Body of pancreas (tissue), 4 donors: ENCODE measurements around the gene NPS. TPM values are rescaled to one million over a fixed set of nuclear protein-coding genes. Genes with fewer than 3 reads are reported as not detected.

ENCODE experiments used
- ATAC-seq: fragments of 150-250 bp; one replicate; pipeline ENCODE4 v1.9.1; 2016
- DNase-seq, 4 donors: peaks; one replicate each; pipeline ENCODE4 v3.0.0-alpha.2; 2019
- H3K27ac ChIP-seq, 4 donors: fragments of 200-600 bp; sonication (generic); 1 replicate in 3 of 4; 2 replicates in 1 of 4; pipeline versions ENCODE4 v1.5.1 to v1.6.1; 2016 to 2019; ENCODE audit warnings: mild to moderate bottlenecking in 1 of 4, mixed read lengths in 1 of 4, moderate library complexity in 1 of 4
- H3K27me3 ChIP-seq, 2 donors: fragments of 200-600 bp; sonication (generic); one replicate each; pipeline ENCODE4 v1.6.0; 2016; ENCODE audit warnings: mild to moderate bottlenecking in 1 of 2
- H3K36me3 ChIP-seq, 2 donors: fragments of 200-600 bp; sonication (generic); replicated peaks in 1 of 2; 2 replicates each; pipeline ENCODE4 v1.5.1; 2016; ENCODE audit warnings: low read depth in 2 of 2; ENCODE audit not compliant: insufficient read depth in 1 of 2
- H3K4me1 ChIP-seq: fragments of 200-600 bp; sonication (generic); one replicate; pipeline ENCODE4 v1.6.0; 2016
- H3K4me3 ChIP-seq, 2 donors: fragments of 200-600 bp; sonication (generic); 1 replicate in 1 of 2; 2 replicates in 1 of 2; pipeline ENCODE4 v1.5.1; 2016 to 2019
- H3K9me3 ChIP-seq, 3 donors: fragments of 200-600 bp; sonication (generic); 1 replicate in 2 of 3; 2 replicates in 1 of 3; pipeline ENCODE4 v1.5.1; 2016
- CTCF ChIP-seq, 7 experiments: fragments of 450-650 bp in 4 of 7; fragments of 200-600 bp in 3 of 7; sonication (generic) in 3 of 7; IDR thresholded peaks; one replicate each; pipeline ENCODE4 v1.5.1; 2016 to 2019; ENCODE audit warnings: antibody characterized with exemption in 7 of 7
- POLR2A ChIP-seq, 3 donors: fragments of 450-650 bp; IDR thresholded peaks; one replicate each; pipeline ENCODE4 v1.6.1; 2016; ENCODE audit warnings: antibody characterized with exemption in 3 of 3, mild to moderate bottlenecking in 2 of 3
- WGBS, 2 donors: methylation state at CpG; one replicate each; pipeline ENCODE4 v1.1.5; 2017; 5-methylcytosine and 5-hydroxymethylcytosine counted together
- intact Hi-C: fragments of 100-400 bp; cut with DNase I; formaldehyde crosslinking; loops from one replicate; pipeline ENCODE4 v1.15.1; 2023
- total RNA-seq, 2 donors: library from RNA; depleted of rRNA; stranded (reverse); fragments of >200 nt; gene quantifications; one replicate each; pipeline ENCODE4 v1.1.0, GENCODE V29; 2016

NPS gene
- total RNA-seq, 2 donors from 2014 or later: not detected

DNA sequence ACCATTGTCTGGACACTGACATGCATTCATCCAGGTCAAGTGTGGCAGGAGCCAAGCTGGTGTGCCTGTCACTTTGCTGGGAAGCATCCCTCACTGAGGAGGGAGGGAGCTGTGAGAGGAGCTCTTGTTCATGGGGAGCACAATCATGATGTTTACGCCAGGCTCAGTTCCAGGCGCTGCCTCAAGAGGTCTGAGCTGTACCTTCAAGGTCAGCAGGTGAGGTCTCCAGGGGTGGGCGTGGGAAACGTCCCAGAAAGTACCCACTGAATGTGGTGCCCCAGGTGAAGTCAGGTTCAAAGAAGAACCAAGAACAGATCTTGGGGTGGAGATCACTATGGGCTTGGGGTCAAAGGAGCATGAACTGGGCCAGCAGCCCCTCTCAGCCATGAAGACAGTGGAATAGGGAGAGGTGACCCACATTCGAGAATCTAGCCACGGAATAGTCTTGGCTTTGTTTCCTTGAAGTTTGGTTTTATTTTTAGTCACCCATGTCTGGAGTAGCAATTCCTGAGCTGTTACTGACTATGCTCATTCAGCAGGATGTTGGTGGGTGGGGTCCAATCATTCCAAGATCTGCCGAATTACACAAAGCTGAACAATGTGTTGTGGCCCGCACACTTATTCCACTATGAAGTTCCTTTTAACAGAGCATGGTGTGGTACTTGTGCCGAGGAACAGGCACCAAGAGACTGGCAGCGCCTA lies 29.3 kb downstream of the NPS start:
- intact Hi-C loops: no loop called here
- ATAC-seq: no peak
- H3K27me3 ChIP-seq: no peaks in the 10 kb centered on the region
- DNase-seq: no peak
- H3K27ac ChIP-seq: peak overlapping the region in 1 of 4 donors; percentile 52
- H3K4me3 ChIP-seq: no peak overlapping the region
- no peaks in the 10 kb centered on the region for H3K9me3 ChIP-seq
- WGBS, 2 donors: 41 to 52% methylated on average over 9 to 10 of the region's 10 CpGs
- TF ChIP-seq POLR2A (IDR thresholded peaks at IDR 0.05) (no peak), CTCF (IDR thresholded peaks at IDR 0.05) (no peak)
- peaks cover 15% of the 10 kb centered on the region for H3K4me1 ChIP-seq
- no peaks in the 10 kb centered on the region for H3K36me3 ChIP-seq

DNA sequence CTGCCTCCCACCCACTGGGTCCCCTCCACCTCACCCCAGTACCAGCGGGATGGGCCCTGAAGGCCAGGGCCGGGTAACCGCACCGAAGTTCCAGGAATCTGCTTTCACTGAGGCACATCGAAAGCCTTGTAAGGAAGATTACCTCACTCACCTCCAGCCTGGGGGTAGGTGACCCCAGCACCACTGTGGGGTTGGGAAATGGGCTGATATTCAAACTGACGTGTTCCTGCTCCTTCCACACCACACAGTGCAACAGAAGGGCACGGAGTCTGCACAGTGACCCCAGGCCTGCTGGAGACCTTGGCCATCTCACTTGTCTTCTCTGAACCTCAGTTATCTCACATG lies 29.8 kb downstream of the NPS start:
- H3K4me1 ChIP-seq: peaks cover 15% of the 10 kb centered on the region
- no peaks in the 10 kb centered on the region for H3K9me3 ChIP-seq
- TF ChIP-seq POLR2A (IDR thresholded peaks at IDR 0.05): no peak
- TF ChIP-seq CTCF (IDR thresholded peaks at IDR 0.05): no peak
- H3K27ac ChIP-seq: peak overlapping the region in 1 of 4 donors; percentile 52
- DNase-seq (no peak), ATAC-seq (no peak)
- intact Hi-C loops: no loop called here
- 70 to 78% methylated on average over 2 to 7 of the region's 7 CpGs for WGBS, 2 donors
- H3K36me3 ChIP-seq: no peaks in the 10 kb centered on the region
- H3K4me3 ChIP-seq: no peak overlapping the region
- H3K27me3 ChIP-seq: no peaks in the 10 kb centered on the region

DNA sequence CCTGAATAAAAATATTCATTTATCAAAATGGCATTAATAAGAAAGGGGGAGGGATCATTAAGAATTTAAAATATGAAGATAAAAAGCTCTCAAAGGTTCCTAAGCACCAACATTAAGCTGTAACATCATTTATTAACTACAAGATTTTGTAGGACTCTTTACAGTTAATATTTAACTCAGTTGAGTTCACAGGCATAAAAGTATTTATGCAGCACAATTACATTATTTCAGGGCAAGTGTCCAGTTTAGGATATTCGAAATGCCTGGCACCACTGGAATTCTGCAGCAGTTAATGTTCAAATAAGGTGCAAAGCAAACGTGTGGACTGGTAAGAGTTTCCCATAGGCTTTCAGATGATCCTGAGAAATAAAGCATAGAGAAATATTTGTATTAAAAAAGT lies 30.5 kb downstream of the NPS start:
- no peak overlapping the region for H3K4me3 ChIP-seq
- TF ChIP-seq CTCF (IDR thresholded peaks at IDR 0.05) (no peak), POLR2A (IDR thresholded peaks at IDR 0.05) (no peak)
- no peaks in the 10 kb centered on the region for H3K9me3 ChIP-seq
- intact Hi-C loops: no loop called here
- no peaks in the 10 kb centered on the region for H3K36me3 ChIP-seq
- ATAC-seq (peak; percentile 53), DNase-seq (no peak)
- no peak overlapping the region for H3K27ac ChIP-seq
- H3K4me1 ChIP-seq: peaks cover 15% of the 10 kb centered on the region
- no peaks in the 10 kb centered on the region for H3K27me3 ChIP-seq
- WGBS, 2 donors: 6 to 11% methylated on average over 2 of the region's 2 CpGs

GRCh38 chr10:127580822-127581221 lies 31.7 kb downstream of the NPS start:
- 53 to 59% methylated on average over 11 to 17 of the region's 17 CpGs for WGBS, 2 donors
- Histone ChIP-seq H3K4me3 (no peak overlapping the region), H3K36me3 (no peaks in the 10 kb centered on the region), H3K9me3 (no peaks in the 10 kb centered on the region), H3K27me3 (no peaks in the 10 kb centered on the region), H3K4me1 (peaks cover 15% of the 10 kb centered on the region), H3K27ac (no peak overlapping the region)
- intact Hi-C loops: no loop called here
- no peak for DNase-seq
- TF ChIP-seq POLR2A (IDR thresholded peaks at IDR 0.05) (no peak), CTCF (IDR thresholded peaks at IDR 0.05) (no peak)
- no peak for ATAC-seq

- no peaks in the 10 kb centered on the region for H3K27me3 ChIP-seq
- no peaks in the 10 kb centered on the region for H3K4me1 ChIP-seq
- WGBS, 2 donors: 64 to 74% methylated on average over 4 of the region's 4 CpGs
- no peak for TF ChIP-seq POLR2A (IDR thresholded peaks at IDR 0.05)
- no peak for TF ChIP-seq CTCF (IDR thresholded peaks at IDR 0.05)
- H3K27ac ChIP-seq: no peak overlapping the region
- intact Hi-C loops: no loop called here
- no peak for ATAC-seq
- DNase-seq: no peak
- H3K4me3 ChIP-seq: no peak overlapping the region
- H3K36me3 ChIP-seq: no peaks in the 10 kb centered on the region
- no peaks in the 10 kb centered on the region for H3K9me3 ChIP-seq
These were observed 36.5 kb downstream of the NPS start for GRCh38 chr10:127585519-127586023.
